KMS-11 (cell line): ENCODE data around the gene PDE8A.

ENCODE experiments used
- H2AFZ ChIP-seq: fragments of 200-600 bp; sonication (generic); 2 replicates; pipeline ENCODE4 v1.6.1; 2016; ENCODE audit warnings: antibody characterized with exemption, mixed run types, low read depth
- H3K27ac ChIP-seq: fragments of 200-600 bp; sonication (generic); 2 replicates; pipeline ENCODE4 v1.6.1; 2016; ENCODE audit warnings: mild to moderate bottlenecking, mixed run types
- H3K27me3 ChIP-seq: fragments of 200-600 bp; sonication (generic); 2 replicates; pipeline ENCODE4 v1.6.1; 2017; ENCODE audit warnings: mild to moderate bottlenecking, low read depth, mixed run types, moderate library complexity; ENCODE audit not compliant: insufficient read depth
- H3K36me3 ChIP-seq: fragments of 200-600 bp; sonication (generic); 2 replicates; pipeline ENCODE4 v1.6.1; 2017; ENCODE audit warnings: mild to moderate bottlenecking, mixed run types; ENCODE audit not compliant: insufficient read depth
- H3K4me1 ChIP-seq: fragments of 200-600 bp; sonication (generic); 2 replicates; pipeline ENCODE4 v1.6.1; 2016; ENCODE audit warnings: mild to moderate bottlenecking, low read depth, mixed run types; ENCODE audit not compliant: poor library complexity, severe bottlenecking
- H3K4me2 ChIP-seq: fragments of 200-600 bp; sonication (generic); 2 replicates; pipeline ENCODE4 v1.7.0; 2016; ENCODE audit warnings: mild to moderate bottlenecking, mixed run types
- H3K4me3 ChIP-seq: fragments of 200-600 bp; sonication (generic); IDR thresholded peaks from 2 replicates; pipeline ENCODE4 v1.6.1; 2017; ENCODE audit warnings: low read depth, low read length, mixed read lengths; ENCODE audit not compliant: insufficient read depth
- H3K79me2 ChIP-seq: fragments of 200-600 bp; sonication (generic); 2 replicates; pipeline ENCODE4 v1.6.1; 2016; ENCODE audit warnings: low read depth, mixed run types; ENCODE audit not compliant: insufficient read depth
- H3K9ac ChIP-seq: fragments of 200-600 bp; sonication (generic); 2 replicates; pipeline ENCODE4 v1.6.1; 2016; ENCODE audit warnings: mild to moderate bottlenecking, mixed run types
- H4K20me1 ChIP-seq: fragments of 200-600 bp; sonication (generic); 2 replicates; pipeline ENCODE4 v1.6.1; 2016; ENCODE audit warnings: mild to moderate bottlenecking, mixed run types; ENCODE audit not compliant: insufficient read depth
- TF ChIP-seq, protein P1 (sequence below): fragments of 200-600 bp; sonication (generic); conservative IDR thresholded peaks from 2 replicates; pipeline ENCODE4 v1.6.1; 2017; ENCODE audit warnings: low read depth, mild to moderate bottlenecking, antibody characterized with exemption, low read length, moderate library complexity, mixed read lengths

Gene PDE8A

DNA sequence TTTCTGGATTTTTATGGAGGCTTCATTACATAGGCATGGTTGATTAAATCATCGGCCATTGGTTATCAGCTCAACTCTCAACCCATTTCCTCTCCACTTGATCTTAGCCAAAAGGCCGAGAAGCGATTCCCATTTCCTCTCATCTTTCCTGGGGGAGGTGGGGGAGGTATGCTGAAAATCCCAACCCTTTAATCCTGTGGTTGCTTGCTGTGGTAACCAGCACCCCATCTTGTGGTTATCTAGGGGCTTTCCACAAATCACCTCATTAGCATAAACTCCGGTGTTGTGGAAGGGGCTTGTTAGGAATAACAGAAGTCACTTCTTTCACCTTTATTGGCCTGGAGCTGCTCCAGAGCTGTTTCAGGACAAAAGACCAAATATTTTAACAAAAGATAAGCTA, 20.9 kb downstream of the PDE8A start:
- Histone ChIP-seq H3K4me2 (peak overlapping the region; percentile 70), H3K27ac (peak overlapping the region; percentile 3; the same call in 1 of the 2 replicates), H3K4me1 (peaks cover 70% of the 10 kb centered on the region), H3K27me3 (no peaks in the 10 kb centered on the region), H3K9ac (no peak overlapping the region), H3K79me2 (peaks cover 16% of the 10 kb centered on the region; the same call in 1 of the 2 replicates), H2AFZ (no peak overlapping the region), H4K20me1 (no peaks in the 10 kb centered on the region), H3K36me3 (no peaks in the 10 kb centered on the region), H3K4me3 (no peak overlapping the region)
- TF ChIP-seq, protein P1, sequence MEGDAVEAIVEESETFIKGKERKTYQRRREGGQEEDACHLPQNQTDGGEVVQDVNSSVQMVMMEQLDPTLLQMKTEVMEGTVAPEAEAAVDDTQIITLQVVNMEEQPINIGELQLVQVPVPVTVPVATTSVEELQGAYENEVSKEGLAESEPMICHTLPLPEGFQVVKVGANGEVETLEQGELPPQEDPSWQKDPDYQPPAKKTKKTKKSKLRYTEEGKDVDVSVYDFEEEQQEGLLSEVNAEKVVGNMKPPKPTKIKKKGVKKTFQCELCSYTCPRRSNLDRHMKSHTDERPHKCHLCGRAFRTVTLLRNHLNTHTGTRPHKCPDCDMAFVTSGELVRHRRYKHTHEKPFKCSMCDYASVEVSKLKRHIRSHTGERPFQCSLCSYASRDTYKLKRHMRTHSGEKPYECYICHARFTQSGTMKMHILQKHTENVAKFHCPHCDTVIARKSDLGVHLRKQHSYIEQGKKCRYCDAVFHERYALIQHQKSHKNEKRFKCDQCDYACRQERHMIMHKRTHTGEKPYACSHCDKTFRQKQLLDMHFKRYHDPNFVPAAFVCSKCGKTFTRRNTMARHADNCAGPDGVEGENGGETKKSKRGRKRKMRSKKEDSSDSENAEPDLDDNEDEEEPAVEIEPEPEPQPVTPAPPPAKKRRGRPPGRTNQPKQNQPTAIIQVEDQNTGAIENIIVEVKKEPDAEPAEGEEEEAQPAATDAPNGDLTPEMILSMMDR: no peak

DNA sequence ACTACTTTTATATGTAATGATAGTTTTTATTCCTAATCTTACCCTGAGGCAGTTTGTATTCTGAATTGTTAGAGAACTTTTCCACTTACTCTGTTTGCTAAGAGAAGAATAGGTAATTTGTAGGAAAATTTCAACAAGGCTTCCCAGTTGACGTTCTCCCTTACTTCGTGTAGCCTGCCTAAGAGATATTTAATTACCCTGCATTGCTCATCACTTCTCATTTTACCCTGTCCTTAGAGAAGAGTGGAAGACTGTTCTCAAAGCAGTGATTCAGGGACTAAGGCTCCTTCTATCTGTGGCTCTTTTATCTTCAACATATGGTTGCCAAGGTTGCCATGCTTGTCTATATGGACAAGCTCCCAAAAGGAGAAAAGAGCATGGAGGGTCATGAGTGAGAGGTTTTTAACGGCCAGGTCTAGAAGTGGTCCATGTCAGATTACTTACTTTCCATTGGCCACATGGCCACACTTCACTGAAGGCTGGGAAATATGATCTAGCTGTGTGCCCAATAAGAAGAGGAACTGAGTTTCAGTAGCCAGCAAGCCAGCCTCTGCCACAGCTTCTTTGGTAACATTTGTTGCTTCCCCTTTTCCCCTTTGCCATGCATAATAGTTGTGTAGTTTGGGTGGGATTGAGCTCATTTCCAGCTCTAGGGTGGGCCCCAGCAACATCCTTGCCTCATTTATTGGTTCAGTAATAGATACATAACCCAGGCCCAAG, 22.1 kb downstream of the PDE8A start:
- no peak overlapping the region for H2AFZ ChIP-seq
- no peak overlapping the region for H3K9ac ChIP-seq
- H3K79me2 ChIP-seq: peaks cover 16% of the 10 kb centered on the region; the same call in 1 of the 2 replicates
- peaks cover 69% of the 10 kb centered on the region for H3K4me1 ChIP-seq
- no peaks in the 10 kb centered on the region for H3K36me3 ChIP-seq
- H3K4me2 ChIP-seq: peak overlapping the region; percentile 70; the same call in 1 of the 2 replicates
- no peaks in the 10 kb centered on the region for H3K27me3 ChIP-seq
- no peak overlapping the region for H3K27ac ChIP-seq
- TF ChIP-seq, protein P1: no peak
- H4K20me1 ChIP-seq: no peaks in the 10 kb centered on the region
- H3K4me3 ChIP-seq: no peak overlapping the region

GRCh38 chr15:85004550-85004949, 22.9 kb downstream of the PDE8A start:
- Histone ChIP-seq H3K36me3 (no peaks in the 10 kb centered on the region), H3K27me3 (no peaks in the 10 kb centered on the region), H2AFZ (no peak overlapping the region), H3K9ac (no peak overlapping the region), H3K79me2 (peaks cover 16% of the 10 kb centered on the region; the same call in 1 of the 2 replicates), H3K4me2 (no peak overlapping the region), H3K4me1 (peaks cover 61% of the 10 kb centered on the region), H3K27ac (no peak overlapping the region), H3K4me3 (no peak overlapping the region), H4K20me1 (no peaks in the 10 kb centered on the region)
- TF ChIP-seq, protein P1: no peak

DNA sequence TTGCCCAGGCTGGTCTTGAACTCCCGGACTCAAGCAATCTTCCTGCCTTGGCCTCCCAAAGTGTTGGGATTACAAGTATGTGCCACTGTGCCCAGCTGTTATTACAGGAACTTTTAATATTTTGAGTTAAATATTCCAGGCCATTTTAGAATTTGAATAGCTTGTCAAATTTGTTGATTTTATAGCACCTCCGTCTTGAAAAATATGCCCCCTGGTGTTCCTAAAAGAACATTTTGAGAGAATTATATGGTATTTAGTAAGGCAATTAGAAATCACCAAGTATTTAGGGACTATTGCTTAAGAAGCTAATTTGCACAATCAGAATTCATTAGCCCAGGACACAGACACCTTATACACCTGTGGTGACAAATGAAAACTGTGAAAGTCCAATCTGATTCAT, 23.7 kb downstream of the PDE8A start:
- H3K4me1 ChIP-seq: peaks cover 54% of the 10 kb centered on the region
- no peaks in the 10 kb centered on the region for H3K36me3 ChIP-seq
- no peaks in the 10 kb centered on the region for H3K27me3 ChIP-seq
- H4K20me1 ChIP-seq: no peaks in the 10 kb centered on the region
- no peak overlapping the region for H3K9ac ChIP-seq
- no peak overlapping the region for H3K27ac ChIP-seq
- peaks cover 16% of the 10 kb centered on the region; the same call in 1 of the 2 replicates for H3K79me2 ChIP-seq
- no peak overlapping the region for H3K4me3 ChIP-seq
- TF ChIP-seq, protein P1: 0 out of 2 replicates have a peak, but pooled peaks have one; percentile 15
- no peak overlapping the region for H3K4me2 ChIP-seq
- no peak overlapping the region for H2AFZ ChIP-seq
